Stomach smooth muscle (tissue), 2 donors: ENCODE measurements around the gene MTMR6.

Experiments used
- H3K27ac ChIP-seq: one replicate; pipeline ENCODE4 v1.7.0; 2013; ENCODE audit warnings: mild to moderate bottlenecking, low read length, inconsistent platforms
- H3K27me3 ChIP-seq, 2 donors: one replicate each; pipeline ENCODE4 v1.7.0; 2013; ENCODE audit warnings: low read length in 2 of 2; ENCODE audit not compliant: insufficient read depth in 2 of 2, control insufficient read depth in 1 of 2
- H3K36me3 ChIP-seq, 2 donors: one replicate each; pipeline ENCODE4 v1.7.0; 2013; ENCODE audit warnings: low read length in 2 of 2; ENCODE audit not compliant: control insufficient read depth in 2 of 2, insufficient read depth in 2 of 2
- H3K4me1 ChIP-seq: one replicate; pipeline ENCODE4 v1.7.0; 2013; ENCODE audit warnings: low read length; ENCODE audit not compliant: control insufficient read depth, insufficient read depth
- H3K4me3 ChIP-seq, 2 donors: one replicate each; pipeline ENCODE4 v1.7.0; 2013; ENCODE audit warnings: low read length in 2 of 2
- H3K9ac ChIP-seq, 2 donors: one replicate each; pipeline ENCODE4 v1.7.0; 2013; ENCODE audit warnings: low read length in 2 of 2, mild to moderate bottlenecking in 1 of 2
- H3K9me3 ChIP-seq, 2 donors: one replicate each; pipeline ENCODE4 v1.7.0; 2013; ENCODE audit warnings: low read length in 2 of 2; ENCODE audit not compliant: control insufficient read depth in 2 of 2
- donor health status: healthy.
- donor health status: Pancreatic carcinoma.

Gene MTMR6

DNA sequence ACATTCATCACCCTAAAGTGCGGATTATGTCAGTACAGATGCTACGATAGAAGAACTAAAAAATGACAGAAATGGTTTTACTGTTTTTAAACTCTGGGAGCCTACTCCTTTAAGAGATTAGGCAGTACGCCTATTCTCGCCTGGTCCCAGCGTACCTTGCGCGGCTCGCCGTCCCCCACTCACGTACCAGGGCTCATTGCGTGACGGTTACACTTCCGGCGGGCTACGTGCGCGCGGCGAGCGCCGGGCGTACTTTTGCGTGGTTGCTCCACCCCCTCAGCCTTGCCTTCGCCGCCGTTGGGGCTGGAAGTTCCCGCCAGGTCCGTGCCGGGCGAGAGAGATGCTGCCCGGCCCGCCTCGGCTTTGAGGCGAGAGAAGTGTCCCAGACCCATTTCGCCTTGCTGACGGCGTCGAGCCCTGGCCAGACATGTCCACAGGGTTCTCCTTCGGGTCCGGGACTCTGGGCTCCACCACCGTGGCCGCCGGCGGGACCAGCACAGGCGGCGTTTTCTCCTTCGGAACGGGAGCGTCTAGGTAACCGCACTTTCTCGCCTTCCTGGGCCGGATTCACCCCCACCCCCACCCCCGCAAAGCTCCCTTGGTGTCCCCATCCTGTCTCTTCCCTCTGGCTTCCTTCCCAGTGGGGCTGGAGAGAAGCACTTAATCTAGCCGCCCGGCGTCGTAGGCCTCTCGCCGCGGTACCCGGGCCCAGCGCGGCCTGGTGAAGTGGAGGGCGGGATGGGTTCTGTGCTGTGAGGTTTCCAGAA lies 14.2 kb upstream of the MTMR6 start, which contains the start of gene NUP58:
NUP58 (plus strand) TSS at position 279 of the 767 bp plus-strand sequence; CDS start at position 428, 149 bp downstream.
- Histone ChIP-seq H3K9ac (peak within 1 kb of the TSS; percentile 85 to 96), H3K4me1 (peaks cover 4% of the 10 kb centered on the region), H3K4me3 (peak within 1 kb of the TSS; percentile 89 to 94), H3K9me3 (no peaks in the 10 kb centered on the region), H3K36me3 (peaks cover 0 to 10% of the 10 kb centered on the region in 2 donors), H3K27ac (peak within 1 kb of the TSS; percentile 88), H3K27me3 (no peaks in the 10 kb centered on the region)

DNA sequence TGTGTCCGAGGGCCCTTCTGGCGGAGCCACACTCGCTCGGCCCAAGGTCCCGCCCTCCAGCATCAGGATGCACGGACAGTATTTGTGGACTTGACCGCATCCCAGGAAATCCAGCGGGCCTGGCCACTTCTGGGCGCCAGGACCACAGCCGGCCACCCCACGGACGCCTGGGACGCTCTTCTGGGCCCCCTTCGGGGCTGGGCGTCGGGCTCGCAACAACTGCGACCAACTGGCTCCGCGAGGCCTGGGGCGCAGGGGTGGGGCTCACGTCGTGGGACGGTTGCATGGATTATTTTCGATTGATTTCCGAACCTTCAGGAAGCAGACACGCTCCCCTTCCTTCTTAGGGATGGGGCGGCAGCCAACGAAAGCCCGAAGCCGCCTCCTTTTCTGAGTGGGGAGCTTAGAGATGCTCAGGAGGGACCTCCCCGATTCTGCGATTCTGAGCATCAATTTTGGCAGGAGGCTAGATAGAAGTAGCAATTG lies 13.6 kb upstream of the MTMR6 start:
- peak overlapping the region; percentile 89 to 94 for H3K4me3 ChIP-seq
- peak overlapping the region; percentile 85 to 96 for H3K9ac ChIP-seq
- peaks cover 4% of the 10 kb centered on the region for H3K4me1 ChIP-seq

DNA sequence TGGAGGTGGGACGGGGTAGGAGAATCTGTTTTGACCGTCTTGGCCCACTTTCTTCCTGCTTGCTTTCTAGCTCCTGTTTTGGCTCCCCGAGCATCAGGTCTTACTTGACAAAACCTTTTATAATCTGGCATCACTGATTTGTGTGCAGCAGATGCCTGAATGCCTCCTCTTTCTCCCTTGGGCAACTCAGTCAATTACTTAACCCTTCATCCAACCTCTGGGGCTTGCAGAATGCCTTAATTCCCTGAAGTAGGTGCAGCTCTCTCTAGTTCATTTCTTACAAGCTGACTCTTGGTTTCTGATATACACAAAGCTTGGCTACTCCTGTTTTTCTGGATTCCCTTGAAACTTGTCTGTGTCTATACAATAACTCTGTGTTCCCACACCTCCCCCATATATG lies 8.4 kb upstream of the MTMR6 start:
- Histone ChIP-seq H3K4me3 (no peak overlapping the region), H3K36me3 (no peaks in the 10 kb centered on the region), H3K4me1 (peaks cover 1% of the 10 kb centered on the region), H3K27ac (no peak overlapping the region), H3K9ac (no peak overlapping the region), H3K9me3 (no peaks in the 10 kb centered on the region), H3K27me3 (no peaks in the 10 kb centered on the region)

More for the DNA sequence above, 13.6 kb upstream of the MTMR6 start:
- H3K27ac ChIP-seq: peak overlapping the region; percentile 88
- no peaks in the 10 kb centered on the region for H3K27me3 ChIP-seq
- no peaks in the 10 kb centered on the region for H3K9me3 ChIP-seq
- peaks cover 0 to 10% of the 10 kb centered on the region in 2 donors for H3K36me3 ChIP-seq

GRCh38 chr13:25295228-25295627 lies 7.9 kb upstream of the MTMR6 start:
- Histone ChIP-seq H3K9ac (no peak overlapping the region), H3K9me3 (no peaks in the 10 kb centered on the region), H3K27me3 (no peaks in the 10 kb centered on the region), H3K36me3 (no peaks in the 10 kb centered on the region), H3K27ac (no peak overlapping the region), H3K4me3 (no peak overlapping the region), H3K4me1 (no peaks in the 10 kb centered on the region)

- H3K4me3 ChIP-seq: no peak overlapping the region
- no peaks in the 10 kb centered on the region for H3K9me3 ChIP-seq
- no peaks in the 10 kb centered on the region for H3K36me3 ChIP-seq
- no peaks in the 10 kb centered on the region for H3K27me3 ChIP-seq
- no peak overlapping the region for H3K27ac ChIP-seq
- H3K4me1 ChIP-seq: no peaks in the 10 kb centered on the region
- no peak overlapping the region for H3K9ac ChIP-seq
Measured at GRCh38 chr13:25292301-25292700, 5.0 kb upstream of the MTMR6 start.

DNA sequence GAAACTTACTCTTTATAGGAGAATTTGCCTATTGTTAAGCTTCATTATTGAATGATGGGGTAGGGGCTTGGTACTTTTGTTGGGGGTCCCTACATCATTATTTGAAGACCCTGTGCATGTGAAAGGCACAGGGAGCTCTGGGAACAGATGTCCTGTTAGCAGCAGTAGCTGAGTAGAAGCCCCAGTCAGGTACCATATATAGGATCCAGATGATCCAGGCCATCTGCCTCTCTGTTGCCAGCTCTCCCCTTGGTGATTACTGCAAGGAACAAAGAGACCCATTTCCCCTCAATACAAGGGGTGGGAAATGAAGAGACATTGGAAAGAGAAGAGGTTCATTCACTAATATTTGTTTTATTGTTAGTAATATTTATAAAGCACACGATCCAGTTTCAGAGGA lies 4.4 kb upstream of the MTMR6 start:
- H3K27me3 ChIP-seq: no peaks in the 10 kb centered on the region
- no peaks in the 10 kb centered on the region for H3K36me3 ChIP-seq
- no peak overlapping the region for H3K27ac ChIP-seq
- H3K4me1 ChIP-seq: no peaks in the 10 kb centered on the region
- H3K9me3 ChIP-seq: no peaks in the 10 kb centered on the region
- no peak overlapping the region for H3K4me3 ChIP-seq
- no peak overlapping the region for H3K9ac ChIP-seq

DNA sequence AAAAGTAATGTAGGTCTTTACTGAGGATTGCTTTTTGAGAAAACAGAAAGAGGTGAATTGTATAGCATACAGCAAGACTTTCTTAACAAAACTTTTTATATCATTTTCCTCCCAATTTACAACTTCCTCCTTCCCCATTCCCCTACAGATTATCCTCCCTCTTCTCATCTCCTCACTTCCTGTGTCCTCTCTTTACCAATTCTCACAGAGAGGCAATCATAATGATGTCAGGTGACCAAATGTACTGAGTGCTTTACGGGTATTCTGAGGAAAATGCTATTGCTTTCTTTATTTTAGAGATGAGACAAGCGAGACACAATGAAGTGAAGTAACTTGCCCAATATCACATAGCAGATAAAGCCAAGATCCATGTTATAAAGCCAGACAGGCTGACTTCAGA lies 1.7 kb upstream of the MTMR6 start:
- H3K36me3 ChIP-seq: no peaks in the 10 kb centered on the region
- H3K4me3 ChIP-seq: no peak overlapping the region
- no peaks in the 10 kb centered on the region for H3K9me3 ChIP-seq
- no peaks in the 10 kb centered on the region for H3K27me3 ChIP-seq
- H3K27ac ChIP-seq: no peak overlapping the region
- peaks cover 7% of the 10 kb centered on the region for H3K4me1 ChIP-seq
- H3K9ac ChIP-seq: no peak overlapping the region

DNA sequence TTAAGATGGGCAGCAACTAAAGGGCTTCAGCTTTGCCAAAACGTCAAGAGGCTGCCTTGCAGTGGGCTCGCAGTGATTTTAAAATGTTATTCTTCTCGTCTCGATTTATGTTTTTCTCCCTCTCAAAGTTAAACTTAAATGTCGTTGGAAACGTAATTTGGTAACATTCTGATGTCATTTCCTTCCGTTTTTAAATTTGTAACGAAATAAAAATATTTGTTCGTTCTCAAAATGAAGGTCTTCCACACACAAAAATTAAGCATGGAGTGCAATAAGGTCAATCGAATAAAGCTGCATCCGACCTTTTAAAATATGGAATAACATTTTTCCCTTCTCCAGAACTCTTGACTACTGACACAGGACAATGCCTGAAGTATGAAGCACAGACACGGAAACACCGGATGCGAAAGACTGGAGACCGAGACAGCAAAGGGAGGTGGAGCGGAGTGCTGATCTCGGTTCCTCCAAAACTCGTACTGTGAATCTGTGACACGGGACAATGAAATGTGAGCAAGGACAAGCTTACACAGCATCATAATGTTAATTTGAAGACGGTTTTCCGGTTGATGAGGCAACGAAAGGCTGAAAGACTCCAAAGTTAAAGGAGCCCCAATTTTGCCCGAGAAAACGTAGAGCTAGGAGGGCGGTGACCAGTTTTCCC lies 850 bp downstream of the MTMR6 start:
- H3K4me3 ChIP-seq: peak overlapping the region; percentile 70 to 91
- H3K4me1 ChIP-seq: peaks cover 7% of the 10 kb centered on the region
- peak overlapping the region; percentile 91 to 92 for H3K9ac ChIP-seq
- no peaks in the 10 kb centered on the region for H3K36me3 ChIP-seq
- H3K27ac ChIP-seq: peak overlapping the region; percentile 56
- no peaks in the 10 kb centered on the region for H3K9me3 ChIP-seq
- no peaks in the 10 kb centered on the region for H3K27me3 ChIP-seq

- Histone ChIP-seq H3K4me1 (peaks cover 7% of the 10 kb centered on the region), H3K27me3 (no peaks in the 10 kb centered on the region), H3K36me3 (no peaks in the 10 kb centered on the region), H3K9me3 (no peaks in the 10 kb centered on the region), H3K27ac (no peak overlapping the region), H3K9ac (no peak overlapping the region), H3K4me3 (no peak overlapping the region)
Measured at GRCh38 chr13:25281935-25282332, 5.4 kb downstream of the MTMR6 start.

- Histone ChIP-seq H3K4me1 (peaks cover 7% of the 10 kb centered on the region), H3K4me3 (no peak overlapping the region), H3K9ac (no peak overlapping the region), H3K27ac (no peak overlapping the region), H3K36me3 (no peaks in the 10 kb centered on the region), H3K9me3 (no peaks in the 10 kb centered on the region), H3K27me3 (no peaks in the 10 kb centered on the region)
Measured at GRCh38 chr13:25281193-25281934, 5.9 kb downstream of the MTMR6 start.
